Nephron progenitor cell (in vitro differentiated cells): ENCODE data around the gene WNT2.

Experiments used
- DNase-seq: peaks from one replicate; pipeline ENCODE4 v3.0.0; 2021
- H3K27ac Mint-ChIP-seq: 2 replicates; pipeline ENCODE4 v1.8.0; 2021; ENCODE audit warnings: mild to moderate bottlenecking, moderate library complexity, mixed read lengths
- H3K27me3 Mint-ChIP-seq: 2 replicates; pipeline ENCODE4 v1.8.0; 2021; ENCODE audit warnings: mild to moderate bottlenecking, low read depth, mixed read lengths; ENCODE audit not compliant: poor library complexity
- H3K36me3 Mint-ChIP-seq: 2 replicates; pipeline ENCODE4 v1.8.0; 2021; ENCODE audit warnings: low read depth, mixed read lengths
- H3K4me1 Mint-ChIP-seq: 2 replicates; pipeline ENCODE4 v1.8.0; 2021; ENCODE audit warnings: mixed read lengths
- H3K4me3 Mint-ChIP-seq: 2 replicates; pipeline ENCODE4 v1.8.0; 2021; ENCODE audit warnings: mild to moderate bottlenecking, moderate library complexity, mixed read lengths
- H3K9me3 Mint-ChIP-seq: 2 replicates; pipeline ENCODE4 v1.8.0; 2021; ENCODE audit warnings: mild to moderate bottlenecking, moderate library complexity, mixed read lengths
- CTCF ChIP-seq: fragments of 200-600 bp; sonication (generic); IDR thresholded peaks from 2 replicates; pipeline ENCODE4 v1.5.0; 2021; ENCODE audit warnings: antibody characterized with exemption

The WNT2 gene

GRCh38 chr7:117274951-117275350, 47.9 kb downstream of the WNT2 start:
- Mint-ChIP-seq H3K27ac (no peak overlapping the region), H3K4me1 (peaks cover 38% of the 10 kb centered on the region), H3K27me3 (peaks cover 8% of the 10 kb centered on the region), H3K9me3 (no peaks in the 10 kb centered on the region), H3K36me3 (no peaks in the 10 kb centered on the region), H3K4me3 (no peak overlapping the region)
- DNase-seq = no peak
- no peak for TF ChIP-seq CTCF

- Mint-ChIP-seq H3K27ac (peak overlapping the region; percentile 62), H3K4me3 (no peak overlapping the region), H3K36me3 (no peaks in the 10 kb centered on the region), H3K27me3 (peaks cover 3% of the 10 kb centered on the region), H3K9me3 (no peaks in the 10 kb centered on the region), H3K4me1 (peaks cover 35% of the 10 kb centered on the region)
- no peak for DNase-seq
- no peak for TF ChIP-seq CTCF
These were observed 49.0 kb downstream of the WNT2 start for GRCh38 chr7:117273814-117274225.

GRCh38 chr7:117273325-117273724, 49.5 kb downstream of the WNT2 start:
- no peak for TF ChIP-seq CTCF
- H3K4me3 Mint-ChIP-seq = no peak overlapping the region
- no peak for DNase-seq
- peaks cover 35% of the 10 kb centered on the region for H3K4me1 Mint-ChIP-seq
- peaks cover 3% of the 10 kb centered on the region for H3K27me3 Mint-ChIP-seq
- H3K27ac Mint-ChIP-seq = peak overlapping the region; percentile 62
- no peaks in the 10 kb centered on the region for H3K9me3 Mint-ChIP-seq
- H3K36me3 Mint-ChIP-seq = no peaks in the 10 kb centered on the region

DNA sequence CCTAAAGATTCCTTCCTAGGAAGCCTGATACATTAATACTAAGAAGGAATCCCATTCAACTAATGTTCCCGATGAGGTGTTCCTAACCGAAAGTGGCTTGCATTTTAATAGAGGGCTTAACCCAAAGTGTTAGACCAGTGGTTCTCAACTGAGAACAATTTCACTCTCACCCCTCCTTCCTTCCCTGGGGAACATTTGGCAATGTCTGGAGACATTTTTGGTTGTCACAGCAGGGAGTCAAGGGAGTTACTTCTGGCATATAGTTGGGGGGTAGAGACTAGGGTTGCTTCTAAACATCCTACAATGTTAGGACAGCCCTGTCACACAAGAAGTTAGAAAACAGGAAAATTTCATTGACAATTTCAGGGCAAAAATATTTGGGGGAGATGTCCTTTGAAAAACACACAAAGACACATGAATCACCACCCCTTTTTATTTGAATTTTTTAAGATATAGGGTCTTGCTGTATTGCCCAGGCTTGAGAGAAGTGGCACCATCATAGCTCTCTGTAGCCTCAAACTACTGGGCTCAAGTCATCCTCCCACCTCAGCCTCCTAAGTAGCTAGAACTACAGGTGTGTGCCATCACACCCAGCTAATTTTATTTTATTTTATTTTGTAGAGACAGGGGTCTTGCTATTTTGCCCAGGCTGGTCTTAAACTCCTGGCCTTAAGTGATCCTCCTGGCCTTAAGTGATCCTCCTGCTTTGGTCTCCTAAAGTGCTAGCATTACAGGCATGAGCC, 50.7 kb downstream of the WNT2 start:
- Mint-ChIP-seq H3K27ac (no peak overlapping the region), H3K4me1 (peaks cover 35% of the 10 kb centered on the region), H3K4me3 (no peak overlapping the region), H3K27me3 (peaks cover 3% of the 10 kb centered on the region), H3K9me3 (peaks cover under 1% of the 10 kb centered on the region), H3K36me3 (no peaks in the 10 kb centered on the region)
- DNase-seq = no peak
- no peak for TF ChIP-seq CTCF

GRCh38 chr7:117271566-117271965, 51.3 kb downstream of the WNT2 start:
- Mint-ChIP-seq H3K4me3 (no peak overlapping the region), H3K27ac (no peak overlapping the region), H3K4me1 (peaks cover 35% of the 10 kb centered on the region), H3K36me3 (no peaks in the 10 kb centered on the region), H3K27me3 (peaks cover 3% of the 10 kb centered on the region), H3K9me3 (peaks cover 6% of the 10 kb centered on the region)
- DNase-seq = no peak
- TF ChIP-seq CTCF = no peak

- no peaks in the 10 kb centered on the region for H3K36me3 Mint-ChIP-seq
- no peak for TF ChIP-seq CTCF
- peaks cover 11% of the 10 kb centered on the region for H3K9me3 Mint-ChIP-seq
- no peak overlapping the region for H3K4me3 Mint-ChIP-seq
- DNase-seq = no peak
- H3K27ac Mint-ChIP-seq = no peak overlapping the region
- H3K27me3 Mint-ChIP-seq = peaks cover 3% of the 10 kb centered on the region
- peaks cover 35% of the 10 kb centered on the region for H3K4me1 Mint-ChIP-seq
These were observed 52.5 kb downstream of the WNT2 start for GRCh38 chr7:117270371-117270770.
